K562 (cell line): Measurements from ENCODE around the gene CBLL1. TPM values are rescaled to one million over a fixed set of nuclear protein-coding genes. Genes with fewer than 3 reads are reported as not detected.
A peak's percentile ranks its signal among the peaks of the same experiment; 100 is the strongest.

ENCODE experiments used
- ATAC-seq: fragments of 200-7000 bp; cut with Tn5 transposase; 3 replicates; pipeline ENCODE4 v1.9.1; 2020; ENCODE audit warnings: moderate library complexity
- BruUV-seq: library from RNA; stranded (reverse); fragments of 400-500 nt; replicated peaks from 2 replicates; lab custom pipeline; 2021; lab: Mats Ljungman, UMichigan
- CTCF ChIA-PET: fragments of 300-600 bp; formaldehyde crosslinking; extraction: SDS; loops from one replicate; lab custom pipeline; 2021; ENCODE audit warnings: low intra/inter-chr PET ratio; lab: Yijun Ruan, JAX
- POLR2A ChIA-PET: fragments of 300-600, 350-650 bp; sonication (Branson Sonifier 250); formaldehyde crosslinking; extraction: SDS; loops from one replicate; lab custom pipeline; 2021; ENCODE audit warnings: antibody characterized with exemption, inconsistent platforms; lab: Yijun Ruan, JAX
- DNase-seq, 4 experiments: peaks; one replicate each; pipeline versions ENCODE4 v3.0.0 to v3.0.0-alpha.2; 2011 to 2018; ENCODE audit warnings: low spot score in 3 of 4, mixed read lengths in 3 of 4; ENCODE audit errors: extremely low read depth in 1 of 4
- FAIRE-seq: peaks from 2 replicates; lab custom pipeline; 2011; peaks lifted over from hg19 to GRCh38; lab: Jason Lieb, UNC
- H2AFZ ChIP-seq: 2 replicates; pipeline ENCODE4 v1.6.0; 2011; ENCODE audit warnings: low read depth, low read length, control low read depth, inconsistent platforms
- H3K27ac ChIP-seq: fragments of 200-600 bp; 3 replicates; pipeline ENCODE4 v1.8.0; 2011; ENCODE audit warnings: low read depth, mild to moderate bottlenecking, control low read depth, inconsistent platforms, low read length, moderate library complexity, mixed read lengths; ENCODE audit errors: extremely low read depth
- H3K27me3 ChIP-seq, 2 experiments: fragments of 300-600 bp in 1 of 2; 2 replicates in 1 of 2; 3 replicates in 1 of 2; pipeline versions ENCODE4 v1.6.0 to v1.8.0; 2011; ENCODE audit warnings: inconsistent platforms in 2 of 2, low read length in 2 of 2, mild to moderate bottlenecking in 1 of 2, mixed read lengths in 1 of 2, moderate library complexity in 1 of 2; ENCODE audit not compliant: control insufficient read depth in 2 of 2, insufficient read depth in 2 of 2
- H3K36me3 ChIP-seq: fragments of 300-600 bp; 3 replicates; pipeline ENCODE4 v1.8.0; 2011; ENCODE audit warnings: mild to moderate bottlenecking, low read length, inconsistent platforms; ENCODE audit not compliant: control insufficient read depth, insufficient read depth
- H3K4me1 ChIP-seq, 2 experiments: fragments of 200-600 bp in 1 of 2; replicated peaks in 1 of 2; 2 replicates in 1 of 2; 3 replicates in 1 of 2; pipeline versions ENCODE4 v1.5.1 to v1.8.0; 2011; ENCODE audit warnings: inconsistent platforms in 2 of 2, low read length in 2 of 2, mild to moderate bottlenecking in 1 of 2, mixed read lengths in 1 of 2, moderate library complexity in 1 of 2; ENCODE audit not compliant: control insufficient read depth in 2 of 2, insufficient read depth in 2 of 2
- H3K4me2 ChIP-seq: 2 replicates; pipeline ENCODE4 v1.6.1; 2011; ENCODE audit warnings: low read length, control low read depth, inconsistent platforms, mixed read lengths; ENCODE audit not compliant: insufficient read depth
- H3K4me3 ChIP-seq: fragments of 200-600 bp; sonication (generic), shearing (Covaris generic); 2 replicates; pipeline ENCODE4 v1.5.1; 2016; ENCODE audit warnings: control low read depth, inconsistent platforms
- H3K79me2 ChIP-seq: fragments of 200-600 bp; 3 replicates; pipeline ENCODE4 v1.8.0; 2011; ENCODE audit warnings: low read length, inconsistent platforms; ENCODE audit not compliant: control insufficient read depth, insufficient read depth
- H3K9ac ChIP-seq, 2 experiments: 2 replicates each; pipeline versions ENCODE4 v1.6.0 to v1.6.1; 2011; ENCODE audit warnings: low read depth in 2 of 2, low read length in 2 of 2, control low read depth in 1 of 2, inconsistent platforms in 1 of 2, mild to moderate bottlenecking in 1 of 2, mixed read lengths in 1 of 2; ENCODE audit not compliant: insufficient read depth in 1 of 2
- H3K9me1 ChIP-seq: one replicate; pipeline ENCODE4 v1.6.0; 2011; ENCODE audit warnings: inconsistent platforms, mild to moderate bottlenecking, low read length, moderate library complexity; ENCODE audit not compliant: control insufficient read depth, insufficient read depth
- H3K9me3 ChIP-seq: replicated peaks from 2 replicates; pipeline ENCODE4 v1.5.1; 2011; ENCODE audit warnings: low read depth, low read length, inconsistent platforms; ENCODE audit not compliant: control insufficient read depth, insufficient read depth
- H4K20me1 ChIP-seq: replicated peaks from 2 replicates; pipeline ENCODE4 v1.6.1; 2011; ENCODE audit warnings: low read length, inconsistent platforms, mixed read lengths; ENCODE audit not compliant: control insufficient read depth, insufficient read depth
- ADNP ChIP-seq: fragments of 200-800 bp; sonication (Bioruptor generic); IDR thresholded peaks from 2 replicates; pipeline ENCODE4 v1.6.1; 2016; ENCODE audit warnings: missing genetic modification characterization, missing compliant biosample characterization
- CBX8 ChIP-seq: fragments of 200-600 bp; sonication (generic); IDR thresholded peaks from 2 replicates; pipeline ENCODE4 v1.6.1; 2012; ENCODE audit warnings: borderline replicate concordance, mixed run types, low read depth, mild to moderate bottlenecking, moderate library complexity, mixed read lengths, low read length, control low read depth, inconsistent platforms; ENCODE audit not compliant: poor library complexity, severe bottlenecking; ENCODE audit errors: extremely low read depth
- ILF3 ChIP-seq: fragments of 450-650 bp; IDR thresholded peaks from 2 replicates; pipeline ENCODE4 v1.6.1; 2018; ENCODE audit warnings: antibody characterized with exemption, mild to moderate bottlenecking, moderate library complexity, borderline replicate concordance
- KLF1 ChIP-seq: fragments of 450-650 bp; IDR thresholded peaks from 2 replicates; pipeline ENCODE4 v1.6.1; 2016; ENCODE audit warnings: missing genetic modification characterization, missing compliant biosample characterization
- WGBS: fragments of 100-300 bp; shearing (Covaris generic); methylation state at CpG from one replicate; pipeline ENCODE4 v1.1.6; 2016; ENCODE audit warnings: low coverage, mixed read lengths; ENCODE audit not compliant: insufficient coverage; ENCODE audit errors: missing lambda C conversion rate; 5-methylcytosine and 5-hydroxymethylcytosine counted together
- in situ Hi-C: fragments of 300-500 bp; cut with MboI; formaldehyde crosslinking; loops from 4 replicates; pipeline ENCODE4 v1.15.0; 2018; ENCODE audit warnings: inconsistent platforms, mixed read lengths
- intact Hi-C: fragments of 100-400 bp; cut with micrococcal nuclease; formaldehyde crosslinking; loops from 2 replicates; pipeline ENCODE4 v1.14.2; 2022
- polyA plus RNA-seq, 8 experiments: library from polyadenylated mRNA; depleted of rRNA in 4 of 8; stranded (reverse) in 5 of 8; unstranded in 3 of 8; fragments of >200 nt; fragmentation: Nextera tagmentation in 2 of 8; fragmentation: Illumina TruSeq in 1 of 8; extraction: Ambion mirVana in 2 of 8; extraction: Trizol in 1 of 8; gene quantifications; 2 replicates each; pipeline versions ENCODE4 v1.2.1 to v1.2.3, GENCODE V29; 2011 to 2014; ENCODE audit warnings: inconsistent platforms in 1 of 8, missing spikeins in 1 of 8
- total RNA-seq, 7 experiments: library from RNA; depleted of rRNA in 6 of 7; stranded (reverse); fragments of >200 nt in 6 of 7; fragmentation: Illumina TruSeq in 2 of 7; extraction: Trizol in 2 of 7; gene quantifications; 2 replicates each; pipeline versions ENCODE4 v1.2.1 to v1.2.3, GENCODE V29; 2011 to 2021; ENCODE audit warnings: low replicate concordance in 1 of 7

CBLL1 gene
- total and polyA plus RNA-seq, 9 of the 15 experiments (the other 6 are each of a cell fraction or from before 2014, with no cell fraction given) = 14.7 to 67.9 (median 35.4) TPM

DNA sequence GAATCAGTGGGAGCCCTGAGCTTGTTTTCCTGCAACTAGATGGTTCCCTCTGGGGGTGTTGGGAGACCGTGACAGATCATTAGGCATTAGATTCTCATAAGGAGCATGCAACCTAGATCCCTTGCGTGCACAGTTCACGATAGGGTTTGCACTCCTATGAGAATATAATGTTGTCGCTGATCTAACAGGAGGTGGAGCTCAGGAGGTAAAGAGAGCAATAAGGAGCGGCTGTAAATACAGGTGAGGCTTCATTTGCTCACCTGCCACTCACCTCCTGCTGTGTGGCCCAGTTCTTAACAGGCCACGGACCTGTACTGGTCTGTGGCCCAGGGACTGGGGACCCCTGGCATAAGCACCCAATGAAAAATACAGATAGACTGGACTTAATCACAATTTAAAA, 48.4 kb downstream of the CBLL1 start:
- DNase-seq (no peak), ATAC-seq (no peak), FAIRE-seq (no peak)
- Histone ChIP-seq H2AFZ (no peak overlapping the region), H3K27ac (no peak overlapping the region), H3K9ac (no peak overlapping the region), H3K4me1 (no peaks in the 10 kb centered on the region), H4K20me1 (no peaks in the 10 kb centered on the region), H3K4me3 (no peak overlapping the region), H3K36me3 (no peaks in the 10 kb centered on the region), H3K27me3 (peaks cover 19 to 29% of the 10 kb centered on the region in 2 experiments), H3K9me1 (no peaks in the 10 kb centered on the region), H3K79me2 (no peaks in the 10 kb centered on the region), H3K4me2 (no peak overlapping the region), H3K9me3 (no peaks in the 10 kb centered on the region)
- in situ Hi-C loops (no loop called here), intact Hi-C loops (no loop called here)
- 5% methylated on average over 6 of the region's 6 CpGs for WGBS
- no TSS peak for BruUV-seq
- ChIA-PET POLR2A (interaction anchor here (1.2 kb wide), 1 partner anchor 54 kb away, joined by 3 read pairs; no protein-coding TSS in a partner anchor), CTCF (interaction anchor here (0.6 kb wide), 1 partner anchor 83 kb away, joined by 3 read pairs; no protein-coding TSS in a partner anchor)
- TF ChIP-seq KLF1 (no peak), CBX8 (peak; percentile 13)

DNA sequence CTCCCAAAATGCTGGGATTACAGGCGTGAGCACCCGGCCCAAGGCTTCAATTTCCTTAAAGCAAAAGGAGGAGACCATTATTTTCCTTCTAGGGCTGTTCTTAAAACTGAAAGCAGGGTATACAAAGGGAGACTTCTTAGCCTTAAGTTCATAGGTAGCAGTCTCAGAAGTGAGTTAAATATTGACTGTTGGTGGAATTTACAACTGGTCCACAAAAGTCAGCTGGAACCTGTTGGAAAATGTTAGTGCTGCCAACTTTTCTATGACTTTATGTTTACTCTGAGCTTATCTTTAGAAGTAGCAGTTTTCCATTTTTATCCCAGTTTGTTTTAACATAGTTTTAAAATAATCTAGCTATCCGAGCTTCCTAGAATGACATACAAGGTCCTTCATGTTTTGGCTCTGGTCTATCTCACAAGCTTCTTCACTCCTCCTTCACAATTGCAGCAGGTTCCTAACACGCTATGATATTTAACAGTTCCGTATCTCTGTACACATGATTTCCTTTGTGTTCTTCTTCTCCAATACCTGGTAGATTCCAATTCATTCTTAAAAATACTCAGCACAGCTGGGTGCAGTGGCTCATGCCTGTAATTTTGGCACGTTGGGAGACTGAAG, 55.8 kb downstream of the CBLL1 start:
- in situ Hi-C loops = no loop called here
- Histone ChIP-seq H3K36me3 (no peaks in the 10 kb centered on the region), H3K4me1 (0 out of 5 replicates have a peak, but pooled peaks cover 0 to 4% of the 10 kb centered on the region in 2 experiments), H4K20me1 (no peaks in the 10 kb centered on the region), H3K79me2 (no peaks in the 10 kb centered on the region), H2AFZ (peak overlapping the region; percentile 0; the same call in 1 of the 2 replicates), H3K4me3 (no peak overlapping the region), H3K9me3 (no peaks in the 10 kb centered on the region)
- ATAC-seq = no peak
- POLR2A ChIA-PET = interaction anchor here (0.6 to 0.8 kb wide), 2 partner anchors 17 to 30 kb away, joined by 3 to 4 read pairs; no protein-coding TSS in a partner anchor
- TF ChIP-seq ADNP (tag) (0 out of 2 replicates have a peak, but pooled peaks have one; percentile 26), ILF3 (no peak)
- TF ChIP-seq, all 486 proteins: peak for 1
- H3K27me3 ChIP-seq = peaks cover 10 to 12% of the 10 kb centered on the region in 2 experiments; a peak in 4 of 5 replicates
- H3K9me1 ChIP-seq = no peaks in the 10 kb centered on the region
- 10% methylated on average over 6 of the region's 6 CpGs for WGBS
- CTCF ChIA-PET = no interaction called here
- FAIRE-seq (no peak), DNase-seq (no peak)
- no TSS peak for BruUV-seq
- intact Hi-C loops = no loop called here
- no peak overlapping the region for H3K9ac ChIP-seq
- no peak overlapping the region for H3K4me2 ChIP-seq
- no peak overlapping the region for H3K27ac ChIP-seq
